Brain pericyte (primary cell): ENCODE results near the gene ARMC3.
A peak's percentile ranks its signal among the peaks of the same experiment; 100 is the strongest.
"Not testable (repeated sequence)": the region's sequence is repeated elsewhere in the genome, so short reads cannot be mapped to it uniquely, and the experiment has no call there.

Experiments used
- DNase-seq: peaks from one replicate; pipeline ENCODE4 v3.0.0-alpha.2; 2012; ENCODE audit warnings: low read depth, low spot score

Gene ARMC3

DNA sequence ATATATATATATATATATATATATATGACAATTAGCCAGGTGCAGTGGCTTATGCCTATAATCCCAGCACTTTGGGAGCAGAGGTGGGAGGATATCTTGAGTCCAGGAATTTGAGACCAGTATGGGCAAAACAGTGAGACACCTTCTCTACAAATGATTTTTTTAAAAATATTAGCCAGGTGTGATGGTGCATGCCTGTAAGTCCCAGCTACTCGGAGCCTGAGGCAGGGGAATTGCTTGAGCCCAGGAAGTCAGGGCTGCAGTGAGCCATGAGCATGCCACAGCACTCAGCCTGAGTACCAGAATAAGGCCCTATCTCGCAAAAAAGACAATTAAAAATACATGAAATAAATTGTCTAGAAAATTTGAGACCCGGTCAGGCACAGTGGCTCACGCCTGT lies 120.3 kb downstream of the ARMC3 start:
- DNase-seq = no peak

DNA sequence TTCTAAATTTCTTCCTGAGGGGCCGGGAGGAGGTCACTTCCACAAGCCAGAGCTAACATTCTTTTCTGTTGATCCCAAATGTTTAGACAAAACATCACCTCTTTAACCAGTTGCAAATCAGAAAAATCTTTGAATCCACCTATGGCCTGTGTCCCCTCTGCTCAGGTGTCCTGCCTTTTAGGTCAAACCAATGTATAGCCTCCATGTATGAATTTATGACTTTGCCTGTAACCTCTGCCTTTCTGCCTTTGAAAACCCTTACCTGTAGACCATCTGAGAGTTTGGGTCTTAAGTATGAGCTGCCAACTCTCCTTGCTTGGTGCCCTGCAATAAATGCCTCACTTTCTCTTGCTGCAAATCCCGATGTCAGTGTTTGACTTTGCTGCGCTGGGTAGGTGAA lies 123.4 kb downstream of the ARMC3 start:
- no peak for DNase-seq

DNA sequence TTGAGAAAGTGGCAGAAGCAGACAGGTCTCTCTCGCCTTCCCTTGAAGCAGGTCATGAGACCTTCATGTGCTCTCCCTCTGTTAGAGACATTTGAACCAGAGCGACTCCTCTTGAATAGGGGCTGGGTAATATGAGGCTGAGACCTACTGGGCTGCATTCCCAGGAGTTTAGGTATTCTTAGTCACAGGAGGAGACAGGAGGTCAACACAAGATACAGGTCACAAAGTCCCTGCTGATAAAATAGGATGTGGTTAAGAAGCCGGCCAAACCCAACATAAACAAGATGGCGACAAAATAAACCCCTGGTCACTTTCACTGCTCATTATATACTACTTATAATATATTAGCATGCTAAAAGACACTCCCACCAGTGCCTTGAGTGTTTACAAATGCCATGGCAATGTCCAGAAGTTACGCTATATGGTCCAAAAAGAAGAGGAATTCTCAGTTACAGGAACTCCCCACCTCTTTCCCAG lies 124.0 kb downstream of the ARMC3 start:
- DNase-seq = no peak

DNA sequence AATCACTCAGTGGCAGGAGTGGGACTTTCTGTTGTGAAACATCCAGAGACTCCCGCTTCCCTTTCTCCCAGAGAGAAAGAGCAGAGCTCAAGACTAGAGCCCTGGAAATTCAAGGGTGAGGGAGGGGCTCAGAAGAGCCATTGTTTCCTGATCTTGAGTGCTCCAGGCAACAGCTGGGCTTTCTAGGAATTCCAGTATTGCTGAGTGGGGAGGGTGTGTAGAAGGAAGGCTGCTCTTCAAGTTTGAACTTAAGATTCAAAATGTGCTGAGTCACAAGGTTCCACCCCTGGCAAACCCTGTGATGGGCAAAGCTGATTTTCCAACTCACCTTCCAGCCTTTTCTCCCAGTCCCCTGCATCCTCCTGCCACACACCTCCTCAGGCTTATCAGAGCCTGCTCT lies 125.2 kb downstream of the ARMC3 start:
- DNase-seq = no peak

DNA sequence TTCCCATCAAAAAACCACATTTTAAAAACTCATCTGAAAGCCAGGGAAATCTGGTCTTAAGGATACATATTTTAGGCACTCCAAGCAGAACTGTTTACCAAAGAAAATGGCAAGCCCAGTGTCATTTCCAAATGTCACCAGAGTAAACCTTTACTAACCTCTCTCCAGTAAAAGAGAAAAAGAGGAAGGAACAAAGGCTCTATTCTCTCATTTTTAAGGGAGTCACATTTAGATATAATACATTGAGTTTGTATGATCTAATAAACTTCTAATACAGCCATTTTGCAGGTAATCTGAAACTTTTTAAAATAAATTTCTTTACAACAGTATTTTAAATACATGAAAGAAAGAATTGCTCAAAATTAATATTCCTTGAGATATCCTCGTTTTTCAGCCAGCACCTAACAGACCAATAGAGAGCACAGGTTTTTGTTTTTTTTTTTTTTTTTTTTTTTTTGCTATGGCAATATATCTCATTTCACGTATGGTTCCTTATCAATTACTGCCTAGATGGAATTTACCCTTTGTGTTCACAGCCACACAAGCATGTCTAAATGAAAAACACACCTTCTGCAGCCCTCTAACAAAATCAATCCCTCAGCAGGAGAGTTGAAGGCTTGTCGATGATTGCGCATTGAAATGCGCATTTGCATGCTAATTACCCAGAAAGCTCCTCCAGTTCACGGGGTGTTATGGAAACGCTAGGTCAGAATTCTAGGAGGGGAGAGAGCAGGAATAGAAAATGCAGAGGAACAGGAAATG lies 127.8 kb downstream of the ARMC3 start:
- no peak for DNase-seq

DNA sequence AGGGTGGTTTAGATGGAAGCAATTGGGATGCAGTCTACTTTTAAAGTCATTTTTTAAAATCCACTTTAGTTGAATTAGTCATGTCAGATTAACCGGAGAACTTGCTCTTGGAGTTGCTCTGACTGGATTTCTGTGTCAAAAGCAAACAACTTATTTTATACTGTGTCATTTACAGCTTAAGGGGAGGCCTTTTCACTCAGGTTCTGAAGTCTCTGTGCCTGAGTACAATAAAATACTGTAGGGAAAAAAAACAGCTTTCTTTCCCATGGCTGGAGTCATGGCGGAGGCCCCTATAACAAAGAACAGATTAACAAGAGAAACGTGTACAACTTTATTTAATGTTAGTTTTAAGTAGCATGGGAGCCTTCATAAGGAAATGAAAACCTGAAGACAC lies 128.3 kb downstream of the ARMC3 start:
- DNase-seq = no peak

DNA sequence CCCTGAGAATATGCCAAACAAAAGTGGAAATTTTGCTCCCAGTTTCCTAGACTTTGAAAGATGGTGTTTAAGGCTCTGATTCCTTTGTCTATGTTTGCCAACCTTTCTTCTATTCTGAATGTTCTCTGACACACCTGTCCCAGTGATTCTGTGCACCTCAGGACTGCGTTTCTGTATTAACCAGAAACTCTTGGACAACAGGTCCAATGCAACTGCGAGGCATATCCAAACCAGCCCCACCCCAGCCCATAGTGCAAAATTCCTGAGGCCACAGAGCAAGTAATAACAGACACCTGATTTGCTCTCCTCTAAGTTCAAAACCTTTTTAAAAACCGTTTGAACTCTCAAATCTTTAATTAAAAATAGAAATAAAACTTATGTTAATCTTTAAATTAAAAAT lies 130.5 kb downstream of the ARMC3 start:
- no peak for DNase-seq

DNA sequence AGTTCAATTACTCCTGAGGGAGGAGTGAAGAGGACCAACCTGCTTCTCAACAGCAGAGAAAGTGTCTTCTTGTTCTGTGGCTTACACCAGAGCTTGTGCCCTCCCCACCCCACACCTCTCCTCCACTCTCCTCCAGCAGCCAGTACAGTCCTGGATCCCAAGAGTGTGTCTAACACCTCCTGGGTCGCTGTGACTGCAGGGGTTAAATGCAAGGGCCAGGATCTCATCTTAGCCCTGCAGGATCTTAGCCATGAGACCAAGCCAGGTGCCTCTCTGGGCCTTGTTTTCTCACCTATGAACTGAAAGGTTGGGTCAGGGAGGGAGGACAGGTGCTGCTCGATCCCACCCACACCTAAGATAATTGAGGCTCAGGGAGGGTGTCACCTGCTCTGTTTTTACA lies 133.1 kb downstream of the ARMC3 start:
- DNase-seq = no peak

DNA sequence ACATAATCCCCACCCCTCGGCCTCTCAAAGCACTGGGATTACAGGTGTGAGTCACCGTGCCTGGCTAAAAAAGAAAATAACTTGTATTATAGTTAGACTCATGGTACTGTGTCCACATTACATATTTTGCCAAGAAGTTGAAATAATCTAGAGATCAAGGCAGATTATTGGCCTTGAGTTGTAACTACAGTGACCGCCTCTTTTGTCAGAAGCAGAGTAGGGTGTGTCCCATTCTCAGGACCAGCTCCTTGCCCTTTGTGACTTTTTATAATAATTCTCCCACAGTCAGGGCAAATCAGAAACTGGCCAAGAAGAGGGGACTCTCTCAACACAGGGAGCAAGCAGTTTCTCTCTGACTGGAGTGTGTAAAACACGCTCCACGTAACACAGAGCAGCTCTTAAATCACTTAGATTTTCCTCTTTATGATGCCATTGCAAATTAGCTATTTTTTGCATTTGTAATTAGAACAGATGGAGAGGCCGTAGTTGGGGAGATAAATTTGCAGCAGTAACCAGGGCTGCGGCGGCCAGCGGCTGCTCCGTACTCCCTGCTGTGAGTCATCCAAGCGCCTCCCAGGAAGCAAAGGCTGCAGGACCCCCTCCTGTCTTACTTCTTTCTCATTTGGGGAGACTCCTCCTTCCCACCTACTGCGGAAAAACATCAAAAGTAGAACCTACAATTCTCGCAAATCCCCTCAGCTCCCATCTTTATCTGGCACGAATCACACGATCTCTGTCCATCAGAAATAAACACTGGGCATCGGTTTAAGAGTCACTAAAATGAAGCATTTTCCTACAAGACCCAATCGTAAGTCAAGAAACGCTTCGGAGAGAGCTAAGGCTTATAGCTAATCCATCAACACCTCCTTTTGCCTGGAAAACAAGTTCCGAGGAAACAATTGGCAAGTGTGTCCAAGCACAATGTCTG lies 135.5 kb downstream of the ARMC3 start:
- DNase-seq = no peak

DNA sequence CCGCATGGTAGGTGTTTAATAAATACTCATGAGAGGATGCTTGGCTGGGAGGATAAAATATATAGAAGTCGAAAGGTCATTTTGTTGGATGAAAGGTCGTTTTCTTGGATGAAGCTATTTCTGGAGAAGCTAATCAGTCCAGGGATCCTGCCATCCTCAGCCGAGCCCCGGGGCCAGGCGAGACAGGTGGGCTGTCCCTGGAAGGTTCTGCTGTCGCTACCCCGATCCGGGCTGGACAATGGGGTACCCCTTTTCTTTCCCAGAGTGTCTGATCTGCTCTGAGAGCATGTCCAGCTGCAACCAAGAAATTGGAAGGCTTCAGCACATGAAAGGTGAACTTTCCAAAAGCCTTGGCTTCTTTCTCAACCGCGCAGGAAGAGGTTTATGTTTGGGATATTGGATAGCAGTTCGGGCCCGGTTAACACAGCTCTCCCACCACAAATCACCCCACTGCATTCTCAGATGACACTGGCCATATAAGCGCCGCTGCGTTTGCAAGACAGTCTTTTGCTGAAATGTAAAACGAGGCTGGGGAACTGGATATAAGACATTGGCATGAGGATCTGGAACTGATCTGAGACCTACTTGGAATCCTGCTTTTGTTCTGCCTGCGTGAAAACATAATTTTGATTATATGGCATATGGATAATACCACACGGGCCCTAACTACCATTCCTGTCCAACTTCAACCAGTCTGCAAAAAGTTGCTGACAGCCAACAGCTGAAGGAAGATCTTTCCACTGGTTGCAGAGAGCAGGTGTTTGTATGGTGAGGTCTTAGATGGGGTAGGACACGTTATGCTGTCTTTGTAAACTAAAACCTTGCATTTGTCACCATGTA lies 136.3 kb downstream of the ARMC3 start:
- DNase-seq = no peak

DNA sequence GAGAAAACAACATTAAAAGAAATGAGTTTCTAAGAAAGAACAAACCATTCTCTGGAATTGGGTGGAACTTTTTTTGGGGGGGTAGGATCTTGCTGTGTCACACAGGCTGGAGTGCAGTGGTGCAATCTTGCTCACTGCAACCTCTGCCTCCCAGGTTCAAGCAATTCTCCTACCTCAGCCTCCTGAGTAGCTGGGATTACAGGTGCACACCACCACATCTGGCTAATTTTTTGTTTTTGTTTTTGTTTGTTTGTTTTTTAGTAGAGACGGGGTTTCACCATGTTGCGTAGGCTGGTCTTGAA lies 136.9 kb downstream of the ARMC3 start:
- not testable (repeated sequence) for DNase-seq

DNA sequence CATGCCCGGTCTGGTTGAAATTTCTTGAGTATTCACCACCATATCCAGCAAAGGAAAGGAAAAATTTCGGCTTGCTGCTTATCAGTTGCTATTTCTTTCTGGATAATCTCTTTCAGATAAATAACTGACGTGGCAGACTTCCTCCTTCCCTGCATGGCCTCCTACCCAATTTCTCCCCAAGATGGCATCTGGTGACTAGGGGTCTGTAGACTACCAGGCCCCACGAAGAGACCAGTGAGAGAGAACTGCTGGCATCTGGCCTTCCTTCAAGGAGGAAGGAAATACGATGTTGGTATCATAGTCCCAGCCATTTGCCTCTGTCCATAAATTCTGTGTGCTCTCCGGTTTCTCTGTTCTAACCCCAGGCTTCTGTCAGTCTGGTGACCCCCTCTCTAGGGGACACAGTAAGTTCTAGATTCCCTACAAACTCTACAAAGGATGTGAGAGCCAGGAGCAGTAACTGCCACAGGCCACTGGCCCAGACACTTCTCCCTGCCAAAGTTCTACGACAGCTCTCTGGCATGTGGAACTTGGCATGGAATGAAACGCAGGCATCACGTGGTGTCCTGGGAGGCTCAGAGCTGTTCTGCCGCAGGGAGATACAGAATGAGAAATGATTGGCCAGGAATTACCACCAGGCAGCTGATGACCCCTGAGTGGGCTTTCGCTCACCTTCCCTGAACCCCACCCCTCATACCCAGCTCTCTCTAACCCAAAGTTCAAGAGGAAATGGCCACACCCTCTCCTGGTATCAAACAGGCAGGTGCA lies 137.5 kb downstream of the ARMC3 start:
- DNase-seq = no peak

DNA sequence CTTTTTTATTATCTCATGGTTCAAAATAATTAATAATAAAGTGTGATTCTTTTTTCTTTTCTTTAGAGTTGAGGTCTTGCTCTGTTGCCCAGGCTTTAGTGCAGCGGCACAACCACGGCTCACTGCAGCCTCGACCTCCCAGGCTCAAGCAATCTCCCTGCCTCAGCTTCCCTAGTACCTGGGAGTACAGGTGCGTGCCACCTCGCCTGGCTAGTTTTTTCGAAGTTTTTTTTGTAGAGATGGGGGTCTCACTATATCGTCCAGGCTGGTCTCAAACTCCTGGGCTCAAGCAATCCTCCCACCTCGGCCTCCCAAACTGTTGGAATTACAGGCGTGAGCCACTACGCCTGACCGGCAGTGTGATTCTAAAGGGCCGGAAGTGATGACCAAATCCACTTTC lies 139.5 kb downstream of the ARMC3 start:
- DNase-seq = no peak

DNA sequence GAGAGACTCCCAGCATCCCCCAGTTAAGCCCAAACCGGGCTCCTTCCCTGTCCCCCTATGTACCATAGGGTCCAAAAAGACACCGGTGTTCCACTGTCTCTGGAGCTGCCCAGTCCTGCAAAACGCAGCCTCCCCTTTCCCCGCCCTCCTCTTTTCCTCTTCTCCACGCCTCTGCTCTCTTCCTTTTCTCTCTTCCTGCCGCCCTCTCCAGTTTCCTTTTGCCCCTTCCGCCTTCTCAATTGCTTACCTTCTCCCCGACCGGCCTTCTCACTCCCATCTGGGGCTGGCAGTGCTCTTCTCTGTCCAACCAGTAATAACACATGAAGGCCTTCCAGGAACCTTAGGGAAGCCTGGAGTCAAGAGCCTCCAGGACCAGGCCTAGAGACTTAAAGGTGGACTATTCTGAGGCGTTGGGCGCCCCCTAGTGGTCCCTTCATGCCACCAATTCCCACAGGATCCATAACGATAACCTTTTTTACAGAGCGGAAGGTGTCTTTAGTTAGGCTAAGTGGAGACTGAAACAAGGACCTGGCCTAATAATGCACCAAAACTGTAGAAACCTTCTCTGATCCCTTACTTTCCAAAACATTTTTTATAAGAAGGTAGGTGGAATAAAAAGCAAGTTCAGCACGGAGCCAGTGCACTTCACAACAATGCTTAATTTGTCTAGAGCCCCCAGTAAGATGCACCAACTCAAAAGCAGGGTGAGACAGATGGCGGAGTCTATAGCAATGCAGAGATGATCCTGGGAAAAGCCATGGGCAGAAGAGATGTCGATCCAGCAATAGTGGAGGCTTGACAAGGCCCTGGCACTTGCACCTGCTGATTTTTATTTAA lies 140.3 kb downstream of the ARMC3 start:
- DNase-seq = peak; percentile 6

DNA sequence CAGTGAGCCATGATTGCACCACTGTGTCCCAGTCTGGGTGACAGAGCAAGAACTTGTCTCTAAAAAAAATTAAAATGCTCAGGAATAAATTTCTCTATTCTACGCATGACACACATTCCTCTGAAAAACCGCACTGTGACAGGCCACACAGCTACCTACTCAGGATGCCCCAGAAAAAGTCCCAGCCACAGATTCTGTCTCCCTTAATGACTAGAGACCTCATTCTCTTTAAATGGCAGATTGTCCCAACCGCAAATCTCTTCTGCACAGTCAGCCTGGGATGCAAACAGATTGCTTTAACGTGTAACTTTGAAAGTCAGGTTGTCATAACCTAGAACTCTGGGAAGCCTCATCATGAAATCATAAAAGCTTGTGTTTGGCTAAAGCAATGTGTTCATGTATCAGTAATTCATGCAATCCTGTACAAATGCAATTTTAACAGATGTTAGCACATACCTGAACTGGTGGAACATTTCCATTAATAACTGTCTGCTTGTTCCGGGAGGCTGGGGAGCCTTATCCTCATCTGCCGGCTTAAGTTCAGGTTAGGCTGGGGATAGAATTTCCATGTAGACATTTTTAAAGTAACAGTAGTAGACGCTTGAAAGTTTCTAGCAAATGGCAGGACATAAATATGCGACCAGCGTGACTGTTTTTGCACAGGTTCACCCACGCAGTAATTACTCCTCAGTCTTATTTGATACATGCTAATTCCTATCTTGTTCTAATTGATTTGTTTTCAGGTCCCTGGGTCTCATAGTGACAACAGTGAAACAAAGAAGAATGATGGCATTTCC lies 141.4 kb downstream of the ARMC3 start:
- DNase-seq = no peak

DNA sequence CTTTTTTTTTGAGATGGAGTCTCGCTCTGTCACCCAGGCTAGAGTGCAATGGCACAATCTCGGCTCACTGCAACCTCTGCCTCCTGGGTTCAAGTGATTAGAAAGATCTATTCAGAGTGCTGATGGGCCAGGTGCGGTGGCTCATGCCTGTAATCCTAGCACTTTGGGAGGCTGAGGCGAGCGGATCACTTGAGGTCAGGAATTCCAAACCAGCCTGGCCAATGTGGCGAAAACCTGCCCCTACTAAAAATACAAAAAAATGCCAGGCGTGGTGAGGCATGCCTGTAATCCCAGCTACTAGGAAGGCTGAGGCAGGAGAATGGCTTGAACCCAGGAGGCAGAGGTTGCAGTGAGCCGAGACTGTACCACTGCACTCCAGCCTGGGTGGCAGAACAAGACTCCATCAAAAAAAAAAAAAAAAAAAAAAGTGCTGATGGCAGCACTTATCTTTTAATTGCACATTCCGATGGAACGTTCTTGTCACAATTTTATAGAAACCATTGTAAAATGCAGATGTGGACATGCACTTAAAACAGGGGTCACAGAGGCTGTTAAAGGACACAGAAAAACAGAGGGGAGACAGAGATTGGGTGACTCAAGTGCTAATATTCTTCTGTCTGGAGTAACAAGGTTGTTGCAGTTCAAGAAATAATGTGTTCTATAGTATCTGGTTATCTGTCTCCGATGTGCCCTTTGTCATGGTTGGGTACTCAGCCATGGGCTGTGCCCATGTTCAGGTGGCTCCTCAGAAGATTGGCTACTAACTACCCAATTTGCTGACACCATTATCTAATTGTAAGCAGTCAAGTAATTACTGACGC lies 142.4 kb downstream of the ARMC3 start:
- not testable (repeated sequence) for DNase-seq

DNA sequence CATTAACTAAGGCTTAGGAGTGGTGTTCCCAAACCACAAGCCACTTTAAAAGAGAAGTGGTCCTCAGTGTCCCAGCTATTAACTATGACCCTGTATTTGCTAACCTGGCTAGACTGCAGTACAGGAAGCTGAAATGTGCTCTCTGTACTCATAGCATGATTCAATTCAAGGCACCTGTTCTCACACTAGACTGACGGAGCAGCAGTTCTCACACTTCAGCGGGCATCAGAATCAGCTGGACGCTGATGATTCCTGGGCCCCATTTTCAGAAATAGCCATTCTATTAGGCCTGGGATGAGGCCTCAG lies 143.0 kb downstream of the ARMC3 start:
- DNase-seq = no peak

DNA sequence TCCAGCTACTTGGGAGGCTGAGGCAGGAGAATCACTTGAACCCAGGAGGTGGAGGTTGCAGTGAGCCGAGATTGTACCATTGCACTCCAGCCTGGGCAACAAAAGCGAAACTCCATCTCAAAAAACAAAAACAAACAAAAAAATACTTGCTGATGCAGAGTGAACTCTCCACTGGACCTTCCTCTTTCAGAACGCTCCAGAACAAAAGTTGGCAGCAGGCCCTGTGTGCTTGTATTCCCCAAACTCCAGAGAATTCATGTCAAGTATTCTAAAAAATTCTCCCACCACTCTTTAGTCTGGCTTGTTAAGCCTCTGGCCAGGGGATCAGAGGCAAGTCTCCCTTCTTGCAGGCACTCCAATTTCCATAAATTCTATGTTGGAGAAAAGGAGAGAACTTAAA lies 144.7 kb downstream of the ARMC3 start:
- not testable (repeated sequence) for DNase-seq

DNA sequence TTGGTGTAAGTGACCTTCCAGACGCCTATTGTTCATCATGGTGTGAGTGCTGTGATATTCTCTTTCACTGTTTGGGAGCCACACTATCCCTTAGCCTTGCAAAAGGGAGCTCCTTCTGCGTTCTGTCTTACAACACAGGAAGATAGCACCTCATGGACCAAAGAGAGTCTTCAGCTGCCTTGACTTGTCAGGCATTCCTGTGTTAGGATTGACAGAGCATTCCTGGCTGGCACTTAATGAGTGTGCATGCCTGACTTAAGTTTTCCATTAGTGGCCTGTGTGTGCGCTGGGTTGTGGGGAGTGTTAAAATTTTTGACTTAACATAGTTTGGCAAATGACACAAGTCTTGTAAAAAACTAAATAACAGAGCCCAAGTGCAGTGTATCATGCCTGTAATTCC lies 145.7 kb downstream of the ARMC3 start:
- DNase-seq = no peak
